Kidney epithelial cell (primary cell): ENCODE results near the gene SYT1. TPM values are rescaled to one million over a fixed set of nuclear protein-coding genes. Genes with fewer than 3 reads are reported as not detected.
A peak's percentile ranks its signal among the peaks of the same experiment; 100 is the strongest.

Source experiments
- DNase-seq: peaks from one replicate; pipeline ENCODE4 v3.0.0-alpha.2; 2010; ENCODE audit warnings: low read depth
- H3K27me3 ChIP-seq: 2 replicates; pipeline ENCODE4 v1.6.0; 2011; ENCODE audit warnings: low read length; ENCODE audit not compliant: control insufficient read depth, insufficient read depth
- H3K36me3 ChIP-seq: 2 replicates; pipeline ENCODE4 v1.5.1; 2011; ENCODE audit warnings: low read length; ENCODE audit not compliant: control insufficient read depth, insufficient read depth
- H3K4me3 ChIP-seq: 2 replicates; pipeline ENCODE4 v1.5.1; 2011; ENCODE audit warnings: low read depth, mild to moderate bottlenecking, control low read depth, low read length
- CTCF ChIP-seq: IDR thresholded peaks from 2 replicates; pipeline ENCODE4 v1.5.1; 2011; ENCODE audit warnings: mild to moderate bottlenecking, moderate library complexity, low read length, control low read depth, inconsistent platforms; ENCODE audit not compliant: insufficient read depth, poor library complexity, severe bottlenecking
- total RNA-seq: library from RNA; depleted of rRNA; stranded (reverse); fragments of >200 nt; gene quantifications from 2 replicates; pipeline ENCODE4 v1.2.3, GENCODE V29; 2015

Gene SYT1
- total RNA-seq, 1 donor from 2014 or later: 7.4 TPM

DNA sequence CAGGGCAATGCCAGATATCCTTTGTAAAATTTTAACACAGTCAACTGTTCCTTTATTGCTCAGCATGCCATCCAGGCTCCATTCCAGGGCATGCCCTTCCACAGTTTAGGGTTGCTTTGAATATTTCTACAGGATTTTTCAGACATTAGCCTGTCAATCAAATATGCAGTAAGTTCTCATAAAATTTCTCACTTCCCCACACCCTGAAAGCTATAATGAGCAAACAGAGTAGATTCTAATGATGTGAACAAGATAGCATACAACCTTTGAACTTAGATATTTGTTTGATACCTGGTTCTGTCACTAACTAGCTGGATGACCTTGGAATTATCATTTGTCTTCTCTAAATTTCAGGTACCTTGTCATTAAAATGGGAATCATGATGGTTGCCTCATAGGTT lies 251.2 kb downstream of the SYT1 start:
- DNase-seq: no peak
- TF ChIP-seq CTCF: no peak
- no peaks in the 10 kb centered on the region for H3K27me3 ChIP-seq
- no peak overlapping the region for H3K4me3 ChIP-seq
- no peaks in the 10 kb centered on the region for H3K36me3 ChIP-seq

- DNase-seq: no peak
- no peak for TF ChIP-seq CTCF
- no peaks in the 10 kb centered on the region for H3K27me3 ChIP-seq
- no peak overlapping the region for H3K4me3 ChIP-seq
- H3K36me3 ChIP-seq: no peaks in the 10 kb centered on the region
Measured at GRCh38 chr12:79119796-79120195, 255.2 kb downstream of the SYT1 start.

GRCh38 chr12:79121486-79121885 lies 256.9 kb downstream of the SYT1 start:
- H3K27me3 ChIP-seq: no peaks in the 10 kb centered on the region
- no peaks in the 10 kb centered on the region for H3K36me3 ChIP-seq
- DNase-seq: no peak
- no peak overlapping the region for H3K4me3 ChIP-seq
- TF ChIP-seq CTCF: peak; percentile 32

- Histone ChIP-seq H3K36me3 (no peaks in the 10 kb centered on the region), H3K4me3 (no peak overlapping the region), H3K27me3 (no peaks in the 10 kb centered on the region)
- no peak for TF ChIP-seq CTCF
- DNase-seq: no peak
Measured at GRCh38 chr12:79124385-79124784, 259.8 kb downstream of the SYT1 start.

- H3K36me3 ChIP-seq: no peaks in the 10 kb centered on the region
- no peaks in the 10 kb centered on the region for H3K27me3 ChIP-seq
- DNase-seq: no peak
- no peak for TF ChIP-seq CTCF
- H3K4me3 ChIP-seq: no peak overlapping the region
Measured at GRCh38 chr12:79125358-79125757, 260.8 kb downstream of the SYT1 start.

DNA sequence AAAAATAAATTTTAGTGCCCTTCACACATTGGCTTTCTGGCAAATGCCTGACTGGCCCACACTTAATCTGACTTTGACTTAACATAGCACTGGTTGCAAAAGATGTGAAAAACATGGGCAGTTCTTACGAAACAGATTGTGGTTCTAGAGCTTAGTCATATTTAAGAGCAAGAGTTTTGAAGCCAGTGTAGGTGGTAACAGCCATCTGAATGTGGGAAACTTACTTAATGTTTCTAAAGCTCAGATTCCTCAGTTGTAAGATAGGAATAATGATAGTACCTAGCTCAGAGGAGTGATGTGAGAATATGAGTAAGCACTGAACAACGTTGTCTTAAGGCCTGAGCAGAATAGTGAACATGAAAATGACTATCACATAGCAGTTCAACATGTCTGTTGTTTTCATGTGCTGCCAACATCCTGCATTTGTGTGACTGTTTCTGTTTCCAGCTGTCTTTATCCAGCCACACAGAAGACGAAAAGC lies 262.7 kb downstream of the SYT1 start:
- Histone ChIP-seq H3K4me3 (no peak overlapping the region), H3K36me3 (no peaks in the 10 kb centered on the region), H3K27me3 (no peaks in the 10 kb centered on the region)
- no peak for TF ChIP-seq CTCF
- peak; percentile 60 for DNase-seq
